Stimulated activated CD8-positive, alpha-beta memory T cell treated with anti-CD3 and anti-CD28 coated beads, Interleukin-15, amount 100 ng/mL, for 4 hours (primary cell): ENCODE measurements around the gene MYO10.
"Not testable (repeated sequence)": the region's sequence is repeated elsewhere in the genome, so short reads cannot be mapped to it uniquely, and the experiment has no call there.

Source experiments
- DNase-seq, 2 donors: peaks; one replicate each; pipeline ENCODE4 v3.0.0-alpha.2; 2020; ENCODE audit warnings: low read depth in 2 of 2

The MYO10 gene

GRCh38 chr5:16886793-16887345 is 49.2 kb downstream of the MYO10 start:
- no peak for DNase-seq

- no peak for DNase-seq
These were observed 49.7 kb downstream of the MYO10 start for GRCh38 chr5:16886366-16886736.

- DNase-seq = no peak
These were observed 50.3 kb downstream of the MYO10 start for GRCh38 chr5:16885635-16886365.

- no peak for DNase-seq
These were observed 51.5 kb downstream of the MYO10 start for GRCh38 chr5:16884595-16884994.

GRCh38 chr5:16883806-16884205 is 52.3 kb downstream of the MYO10 start:
- no peak for DNase-seq

GRCh38 chr5:16883176-16883575 is 52.9 kb downstream of the MYO10 start:
- no peak for DNase-seq

- DNase-seq = no peak
These were observed 54.8 kb downstream of the MYO10 start for GRCh38 chr5:16881251-16881650.

GRCh38 chr5:16880547-16880946 is 55.5 kb downstream of the MYO10 start:
- DNase-seq = no peak

GRCh38 chr5:16879650-16880049 is 56.4 kb downstream of the MYO10 start:
- DNase-seq = no peak

GRCh38 chr5:16879191-16879590 is 56.9 kb downstream of the MYO10 start:
- DNase-seq = no peak

GRCh38 chr5:16877267-16877935 is 58.7 kb downstream of the MYO10 start:
- DNase-seq = no peak

- DNase-seq = not testable (repeated sequence)
These were observed 61.7 kb downstream of the MYO10 start for GRCh38 chr5:16874424-16874823.

- no peak for DNase-seq
These were observed 64.2 kb downstream of the MYO10 start for GRCh38 chr5:16871746-16872339.

- no peak for DNase-seq
These were observed 65.2 kb downstream of the MYO10 start for GRCh38 chr5:16870878-16871277.

- no peak for DNase-seq
These were observed 66.0 kb downstream of the MYO10 start for GRCh38 chr5:16869821-16870796.

- no peak for DNase-seq
These were observed 68.5 kb downstream of the MYO10 start for GRCh38 chr5:16867577-16867953.

- no peak for DNase-seq
These were observed 69.1 kb downstream of the MYO10 start for GRCh38 chr5:16866795-16867576.

GRCh38 chr5:16866273-16866672 is 69.8 kb downstream of the MYO10 start:
- no peak for DNase-seq

- no peak for DNase-seq
These were observed 70.9 kb downstream of the MYO10 start for GRCh38 chr5:16865151-16865550.

GRCh38 chr5:16864631-16865131 is 71.4 kb downstream of the MYO10 start:
- no peak for DNase-seq
